Measurements from ENCODE around the gene UCP3. TPM values are rescaled to one million over a fixed set of nuclear protein-coding genes. Genes with fewer than 3 reads are reported as not detected.
A peak's percentile ranks its signal among the peaks of the same experiment; 100 is the strongest.

UCP3 gene
- total RNA-seq, 5 donors from 2014 or later (not counting 1 experiment from before 2014, with no cell fraction given), result 5.7 to 6.8 (median 6.5) TPM

- H3K9me3 Mint-ChIP-seq, result no peaks in the 10 kb centered on the region
- H3K4me3 Mint-ChIP-seq, result peak overlapping the region; percentile 34 to 89 (median 41)
- peaks cover 76% of the 10 kb centered on the region for H3K36me3 Mint-ChIP-seq
- peak overlapping the region; percentile 61 to 98 for H3K4me3 ChIP-seq (ENCODE audit: control insufficient read depth in 1 of 2, extremely low read depth in 1 of 2, low read length in 1 of 2)
- H3K27me3 Mint-ChIP-seq, result no peaks in the 10 kb centered on the region
- no peak for ATAC-seq (replicated peaks in 1 of 4)
- peaks cover 29 to 78% of the 10 kb centered on the region in 2 donors for H3K36me3 ChIP-seq (ENCODE audit: control insufficient read depth in 2 of 2, extremely low read depth in 1 of 2, insufficient read depth in 1 of 2, low read length in 1 of 2)
- CTCF ChIA-PET, result no interaction called here
- 95% methylated on average over 14 of the region's 18 CpGs for WGBS (ENCODE audit: insufficient coverage)
- peak overlapping the region; percentile 80 for H3K27ac ChIP-seq (ENCODE audit: low read length)
- peaks cover 53 to 83% of the 10 kb centered on the region in 2 experiments for H3K4me1 ChIP-seq (ENCODE audit: control insufficient read depth in 1 of 2, extremely low read depth in 1 of 2, insufficient read depth in 2 of 2, low read length in 2 of 2)
- DNase-seq, result no peak
- no peaks in the 10 kb centered on the region for H3K27me3 ChIP-seq (replicated peaks in 1 of 2; ENCODE audit: control insufficient read depth in 2 of 2, extremely low read depth in 1 of 2, insufficient read depth in 2 of 2, low read length in 1 of 2)
- peak overlapping the region; percentile 98 to 100 for H3K27ac Mint-ChIP-seq
- no peaks in the 10 kb centered on the region for H3K9me3 ChIP-seq
- peaks cover 74 to 84% (median 82%) of the 10 kb centered on the region in 3 donors for H3K4me1 Mint-ChIP-seq
- POLR2A ChIA-PET, result interaction anchor here (0.6 to 1.0 kb wide), 4 partner anchors 13 to 27 kb away, joined by 3 to 4 read pairs (median 3); no protein-coding TSS in a partner anchor
These were observed 30.9 kb downstream of the UCP3 start for GRCh38 chr11:73977856-73978519.

- ChIA-PET POLR2A (interaction anchor here (0.8 to 1.5 kb wide), 5 partner anchors 18 to 35 kb away, joined by 3 to 7 read pairs (median 3); no protein-coding TSS in a partner anchor), CTCF (interaction anchor here in 1 of 2 donors (0.8 kb wide), 1 partner anchor 38 kb away, joined by 3 read pairs; no protein-coding TSS in a partner anchor)
- peaks cover 88 to 98% (median 94%) of the 10 kb centered on the region in 3 donors for H3K4me1 Mint-ChIP-seq
- Histone ChIP-seq H3K4me1 (ENCODE audit: control insufficient read depth in 1 of 2, extremely low read depth in 1 of 2, insufficient read depth in 2 of 2, low read length in 2 of 2) (peaks cover 60 to 97% of the 10 kb centered on the region in 2 experiments), H3K36me3 (ENCODE audit: control insufficient read depth in 2 of 2, extremely low read depth in 1 of 2, insufficient read depth in 1 of 2, low read length in 1 of 2) (peaks cover 29 to 78% of the 10 kb centered on the region in 2 donors), H3K27ac (ENCODE audit: low read length) (peak overlapping the region; percentile 80), H3K9me3 (no peaks in the 10 kb centered on the region), H3K27me3 (replicated peaks in 1 of 2; ENCODE audit: control insufficient read depth in 2 of 2, extremely low read depth in 1 of 2, insufficient read depth in 2 of 2, low read length in 1 of 2) (no peaks in the 10 kb centered on the region), H3K4me3 (ENCODE audit: control insufficient read depth in 1 of 2, extremely low read depth in 1 of 2, low read length in 1 of 2) (peak overlapping the region in 1 of 2 donors; percentile 11)
- DNase-seq (no peak), ATAC-seq (replicated peaks in 1 of 4) (no peak)
- peaks cover 70% of the 10 kb centered on the region for H3K36me3 Mint-ChIP-seq
- H3K9me3 Mint-ChIP-seq, result no peaks in the 10 kb centered on the region
- peak overlapping the region; percentile 98 to 100 for H3K27ac Mint-ChIP-seq
- peak overlapping the region; percentile 36 to 89 (median 39) for H3K4me3 Mint-ChIP-seq
- WGBS (ENCODE audit: insufficient coverage), result 68% methylated on average over 11 of the region's 14 CpGs
- H3K27me3 Mint-ChIP-seq, result no peaks in the 10 kb centered on the region
These were observed 32.3 kb downstream of the UCP3 start for GRCh38 chr11:73976451-73977151.

- Mint-ChIP-seq H3K36me3 (peaks cover 58% of the 10 kb centered on the region), H3K27me3 (no peaks in the 10 kb centered on the region), H3K4me3 (peak overlapping the region; percentile 14 to 89 (median 37)), H3K4me1 (peaks cover 97 to 99% (median 97%) of the 10 kb centered on the region in 3 donors), H3K27ac (peak overlapping the region; percentile 98 to 100), H3K9me3 (no peaks in the 10 kb centered on the region)
- CTCF ChIA-PET, result no interaction called here
- WGBS (ENCODE audit: insufficient coverage), result 77% methylated on average over 2 of the region's 6 CpGs
- Histone ChIP-seq H3K4me1 (ENCODE audit: control insufficient read depth in 1 of 2, extremely low read depth in 1 of 2, insufficient read depth in 2 of 2, low read length in 2 of 2) (peaks cover 65 to 99% of the 10 kb centered on the region in 2 experiments), H3K4me3 (ENCODE audit: control insufficient read depth in 1 of 2, extremely low read depth in 1 of 2, low read length in 1 of 2) (no peak overlapping the region), H3K27ac (ENCODE audit: low read length) (peak overlapping the region; percentile 80), H3K36me3 (ENCODE audit: control insufficient read depth in 2 of 2, extremely low read depth in 1 of 2, insufficient read depth in 1 of 2, low read length in 1 of 2) (peaks cover 29 to 68% of the 10 kb centered on the region in 2 donors), H3K27me3 (replicated peaks in 1 of 2; ENCODE audit: control insufficient read depth in 2 of 2, extremely low read depth in 1 of 2, insufficient read depth in 2 of 2, low read length in 1 of 2) (no peaks in the 10 kb centered on the region), H3K9me3 (no peaks in the 10 kb centered on the region)
- ATAC-seq (replicated peaks in 1 of 4) (no peak), DNase-seq (no peak)
- POLR2A ChIA-PET, result interaction anchor here in 1 of 2 donors (0.6 kb wide), 1 partner anchor 52 kb away, joined by 4 read pairs; no protein-coding TSS in a partner anchor
These were observed 33.5 kb downstream of the UCP3 start for GRCh38 chr11:73975479-73975757.

GRCh38 chr11:73974604-73975478 lies 34.0 kb downstream of the UCP3 start:
- Histone ChIP-seq H3K27ac (ENCODE audit: low read length) (peak overlapping the region; percentile 80), H3K36me3 (ENCODE audit: control insufficient read depth in 2 of 2, extremely low read depth in 1 of 2, insufficient read depth in 1 of 2, low read length in 1 of 2) (peaks cover 29 to 62% of the 10 kb centered on the region in 2 donors), H3K9me3 (no peaks in the 10 kb centered on the region), H3K4me1 (ENCODE audit: control insufficient read depth in 1 of 2, extremely low read depth in 1 of 2, insufficient read depth in 2 of 2, low read length in 2 of 2) (peaks cover 68 to 100% of the 10 kb centered on the region in 2 experiments), H3K4me3 (ENCODE audit: control insufficient read depth in 1 of 2, extremely low read depth in 1 of 2, low read length in 1 of 2) (peak overlapping the region; percentile 1 to 27), H3K27me3 (replicated peaks in 1 of 2; ENCODE audit: control insufficient read depth in 2 of 2, extremely low read depth in 1 of 2, insufficient read depth in 2 of 2, low read length in 1 of 2) (no peaks in the 10 kb centered on the region)
- Mint-ChIP-seq H3K9me3 (no peaks in the 10 kb centered on the region), H3K4me3 (peak overlapping the region; percentile 48 to 89 (median 55)), H3K36me3 (peaks cover 53% of the 10 kb centered on the region), H3K27me3 (no peaks in the 10 kb centered on the region), H3K4me1 (peaks cover 97 to 99% (median 97%) of the 10 kb centered on the region in 3 donors), H3K27ac (peak overlapping the region; percentile 98 to 100)
- DNase-seq (no peak), ATAC-seq (replicated peaks in 1 of 4) (peak in 1 of 4 experiments; percentile 1)
- ChIA-PET POLR2A (interaction anchor here in 1 of 2 donors (0.6 to 2.3 kb wide), 2 partner anchors 21 to 52 kb away, joined by 4 to 14 read pairs; no protein-coding TSS in a partner anchor), CTCF (interaction anchor here in 1 of 2 donors (0.6 kb wide), 1 partner anchor 727 kb away, joined by 7 read pairs; no protein-coding TSS in a partner anchor)
- WGBS (ENCODE audit: insufficient coverage), result 69% methylated on average over 5 of the region's 13 CpGs

- CTCF ChIA-PET, result interaction anchor here (0.5 to 4.5 kb wide), 3 partner anchors 9 to 102 kb away, joined by 3 to 15 read pairs (median 5); partner anchors contain the start of gene UCP2 (in 1 of the 2)
- no peak overlapping the region for H3K4me3 ChIP-seq (ENCODE audit: control insufficient read depth in 1 of 2, extremely low read depth in 1 of 2, low read length in 1 of 2)
- no peaks in the 10 kb centered on the region for H3K27me3 Mint-ChIP-seq
These were observed 36.0 kb downstream of the UCP3 start for GRCh38 chr11:73972620-73973449.

More at GRCh38 chr11:73972620-73973449, 36.0 kb downstream of the UCP3 start:
- no peak for ATAC-seq (replicated peaks in 1 of 4)
- Histone ChIP-seq H3K4me1 (ENCODE audit: control insufficient read depth in 1 of 2, extremely low read depth in 1 of 2, insufficient read depth in 2 of 2, low read length in 2 of 2) (peaks cover 70 to 100% of the 10 kb centered on the region in 2 experiments), H3K27ac (ENCODE audit: low read length) (peak overlapping the region; percentile 69), H3K36me3 (ENCODE audit: control insufficient read depth in 2 of 2, extremely low read depth in 1 of 2, insufficient read depth in 1 of 2, low read length in 1 of 2) (peaks cover 17 to 42% of the 10 kb centered on the region in 2 donors), H3K9me3 (no peaks in the 10 kb centered on the region), H3K27me3 (replicated peaks in 1 of 2; ENCODE audit: control insufficient read depth in 2 of 2, extremely low read depth in 1 of 2, insufficient read depth in 2 of 2, low read length in 1 of 2) (no peaks in the 10 kb centered on the region)
- POLR2A ChIA-PET, result interaction anchor here (0.5 to 2.3 kb wide), 5 partner anchors 8 to 188 kb away, joined by 3 to 14 read pairs (median 5); partner anchors contain the start of gene UCP2 (in 1 of the 2)
- Mint-ChIP-seq H3K9me3 (no peaks in the 10 kb centered on the region), H3K27ac (peak overlapping the region; percentile 98 to 100), H3K36me3 (peaks cover 39% of the 10 kb centered on the region), H3K4me1 (peaks cover 100% of the 10 kb centered on the region in 3 donors), H3K4me3 (peak overlapping the region in 2 of 3 donors; percentile 21 to 89)
- WGBS (ENCODE audit: insufficient coverage), result 81% methylated on average over 4 of the region's 11 CpGs
- no peak for DNase-seq
